OCI-LY7 (cell line): ENCODE data around the gene TMPRSS11E. TPM values are rescaled to one million over a fixed set of nuclear protein-coding genes. Genes with fewer than 3 reads are reported as not detected.

Experiments
- BruUV-seq: library from RNA; stranded (reverse); fragments of 400-500 nt; replicated peaks from 2 replicates; lab custom pipeline; 2021; lab: Mats Ljungman, UMichigan
- CTCF ChIA-PET: fragments of 300-600 bp; sonication (Branson Sonifier 250); formaldehyde crosslinking; loops from one replicate; lab custom pipeline; 2022; ENCODE audit warnings: antibody characterized with exemption; ENCODE audit not compliant: unreplicated experiment; lab: Charles Lee
- POLR2A ChIA-PET: fragments of 300-600 bp; sonication (Branson Sonifier 250); formaldehyde crosslinking; loops from one replicate; lab custom pipeline; 2022; ENCODE audit warnings: antibody characterized with exemption; lab: Charles Lee
- DNase-seq: peaks from one replicate; pipeline ENCODE4 v3.0.0-alpha.2; 2015; ENCODE audit warnings: low spot score
- H2AFZ ChIP-seq: fragments of 200-600 bp; sonication (generic), shearing (Covaris generic); 2 replicates; pipeline ENCODE4 v1.6.1; 2014; ENCODE audit warnings: mild to moderate bottlenecking, antibody characterized with exemption, low read length, moderate library complexity
- H3K27ac ChIP-seq: fragments of 200-600 bp; sonication (generic); 2 replicates; pipeline ENCODE4 v1.5.1; 2014; ENCODE audit warnings: mixed run types, low read depth, mild to moderate bottlenecking, moderate library complexity, low read length, inconsistent platforms; ENCODE audit not compliant: poor library complexity, severe bottlenecking
- H3K36me3 ChIP-seq: fragments of 200-600 bp; sonication (generic); 2 replicates; pipeline ENCODE4 v1.6.1; 2014; ENCODE audit warnings: mild to moderate bottlenecking, antibody characterized with exemption, low read length, moderate library complexity, mixed read lengths; ENCODE audit not compliant: insufficient read depth
- H3K4me1 ChIP-seq: fragments of 200-600 bp; sonication (generic); 2 replicates; pipeline ENCODE4 v1.5.1; 2014; ENCODE audit warnings: mild to moderate bottlenecking, low read length; ENCODE audit not compliant: insufficient read depth, poor library complexity, severe bottlenecking
- H3K4me2 ChIP-seq: fragments of 200-600 bp; sonication (generic); 2 replicates; pipeline ENCODE4 v1.6.1; 2014; ENCODE audit warnings: mild to moderate bottlenecking, low read length
- H3K4me3 ChIP-seq: fragments of 200-600 bp; sonication (generic); 2 replicates; pipeline ENCODE4 v1.5.1; 2014; ENCODE audit warnings: mild to moderate bottlenecking, low read depth, low read length; ENCODE audit not compliant: poor library complexity, severe bottlenecking
- H3K79me2 ChIP-seq: fragments of 200-600 bp; sonication (generic); 2 replicates; pipeline ENCODE4 v1.6.1; 2016; ENCODE audit warnings: low read depth, mild to moderate bottlenecking, low read length, moderate library complexity, mixed read lengths; ENCODE audit not compliant: insufficient read depth
- H3K9me2 ChIP-seq: fragments of 200-600 bp; sonication (generic); 2 replicates; pipeline ENCODE4 v1.6.1; 2016; ENCODE audit warnings: mild to moderate bottlenecking, low read length, mixed read lengths; ENCODE audit not compliant: insufficient read depth
- H3K9me3 ChIP-seq: fragments of 200-600 bp; sonication (generic); 2 replicates; pipeline ENCODE4 v1.6.1; 2014; ENCODE audit warnings: mild to moderate bottlenecking, mixed run types, low read length, mixed read lengths
- H4K20me1 ChIP-seq: fragments of 200-600 bp; sonication (generic); 2 replicates; pipeline ENCODE4 v1.6.1; 2014; ENCODE audit warnings: mild to moderate bottlenecking, antibody characterized with exemption, low read length, moderate library complexity, mixed read lengths; ENCODE audit not compliant: insufficient read depth
- CTCF ChIP-seq: fragments of 200-600 bp; sonication (generic); conservative IDR thresholded peaks from 2 replicates; pipeline ENCODE4 v1.5.1; 2014; ENCODE audit warnings: mild to moderate bottlenecking, antibody characterized with exemption, low read length, moderate library complexity, mixed read lengths
- EZH2phosphoT487 ChIP-seq: fragments of 200-600 bp; sonication (generic); IDR thresholded peaks from 2 replicates; pipeline ENCODE4 v1.6.1; 2018; ENCODE audit warnings: low read depth, borderline replicate concordance, mild to moderate bottlenecking, mixed run types, antibody characterized with exemption, low read length, moderate library complexity, mixed read lengths
- intact Hi-C: fragments of 100-400 bp; cut with micrococcal nuclease; formaldehyde crosslinking; loops from one replicate; pipeline ENCODE4 v1.10.0; 2022; ENCODE audit not compliant: unreplicated experiment
- total RNA-seq, 2 experiments: library from RNA; depleted of rRNA in 1 of 2; stranded (reverse); fragments of >200 nt in 1 of 2; shearing (Covaris generic) in 1 of 2; gene quantifications; 2 replicates each; pipeline ENCODE4 v1.2.3, GENCODE V29; 2014 to 2022

TMPRSS11E gene
- total RNA-seq, 2 experiments from 2014 or later: not detected

GRCh38 chr4:68469482-68469881 lies 22.2 kb downstream of the TMPRSS11E start:
- BruUV-seq: no TSS peak
- TF ChIP-seq EZH2phosphoT487 (no peak), CTCF (no peak)
- H3K4me3 ChIP-seq: no peak overlapping the region
- H3K9me3 ChIP-seq: no peaks in the 10 kb centered on the region
- H3K4me1 ChIP-seq: no peaks in the 10 kb centered on the region
- no peaks in the 10 kb centered on the region for H3K79me2 ChIP-seq
- intact Hi-C loops: no loop called here
- no peaks in the 10 kb centered on the region for H4K20me1 ChIP-seq
- no peak overlapping the region for H3K27ac ChIP-seq
- POLR2A ChIA-PET: no interaction called here
- no peaks in the 10 kb centered on the region for H3K9me2 ChIP-seq
- H3K4me2 ChIP-seq: no peak overlapping the region
- CTCF ChIA-PET: no interaction called here
- no peaks in the 10 kb centered on the region for H3K36me3 ChIP-seq
- DNase-seq: no peak
- no peak overlapping the region for H2AFZ ChIP-seq

DNA sequence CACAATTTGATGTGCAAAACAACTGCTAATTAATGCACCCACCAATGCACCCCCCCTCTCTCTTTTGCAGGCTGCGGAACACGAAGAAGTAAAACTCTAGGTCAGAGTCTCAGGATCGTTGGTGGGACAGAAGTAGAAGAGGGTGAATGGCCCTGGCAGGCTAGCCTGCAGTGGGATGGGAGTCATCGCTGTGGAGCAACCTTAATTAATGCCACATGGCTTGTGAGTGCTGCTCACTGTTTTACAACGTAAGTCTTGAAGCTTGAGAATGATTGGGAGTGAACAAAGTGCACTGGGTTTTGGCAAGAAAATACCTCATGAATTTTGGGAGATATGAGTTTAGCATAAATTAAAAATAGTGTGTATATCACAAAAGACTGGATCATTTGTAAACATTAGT lies 28.9 kb downstream of the TMPRSS11E start:
- intact Hi-C loops: no loop called here
- H3K9me3 ChIP-seq: no peaks in the 10 kb centered on the region

More for the DNA sequence above, 28.9 kb downstream of the TMPRSS11E start:
- ChIA-PET POLR2A (no interaction called here), CTCF (no interaction called here)
- DNase-seq: no peak
- Histone ChIP-seq H3K4me3 (no peak overlapping the region), H3K36me3 (no peaks in the 10 kb centered on the region), H3K9me2 (no peaks in the 10 kb centered on the region), H4K20me1 (no peaks in the 10 kb centered on the region), H3K27ac (no peak overlapping the region), H3K79me2 (no peaks in the 10 kb centered on the region), H3K4me1 (no peaks in the 10 kb centered on the region), H2AFZ (no peak overlapping the region), H3K4me2 (no peak overlapping the region)
- BruUV-seq: no TSS peak
- TF ChIP-seq CTCF (no peak), EZH2phosphoT487 (no peak)
